ENCODE data around the gene PAIP2.
"Not testable (repeated sequence)": the region's sequence is repeated elsewhere in the genome, so short reads cannot be mapped to it uniquely, and the experiment has no call there.

Gene PAIP2

DNA sequence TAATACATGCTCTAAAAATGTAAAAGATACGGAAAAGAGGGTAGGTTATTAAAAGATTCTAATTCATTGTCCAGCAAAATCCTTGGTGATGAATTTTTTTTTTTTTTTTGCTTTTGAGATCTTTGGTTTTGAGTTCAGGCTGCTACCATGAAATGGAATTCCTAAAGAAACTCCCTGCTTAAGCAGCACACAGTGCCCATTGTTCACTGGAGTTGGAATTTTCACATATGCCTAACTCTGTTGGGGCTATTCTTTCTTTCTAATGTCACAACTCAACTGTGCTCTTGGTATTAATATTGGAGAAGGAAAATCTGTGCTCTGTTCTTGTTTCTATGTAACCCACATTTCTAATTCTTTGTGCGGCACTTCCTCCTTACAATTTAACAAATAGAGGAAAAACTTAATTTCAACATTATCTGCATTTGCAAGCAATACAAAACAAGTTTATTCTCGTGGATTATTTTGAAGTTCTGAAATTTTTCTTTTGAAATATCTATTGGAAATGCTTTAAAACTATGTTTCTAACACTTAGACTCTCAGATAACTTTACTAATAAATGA, 26.5 kb upstream of the PAIP2 start:
- no peak for DNase-seq (ENCODE audit: low read depth)

DNA sequence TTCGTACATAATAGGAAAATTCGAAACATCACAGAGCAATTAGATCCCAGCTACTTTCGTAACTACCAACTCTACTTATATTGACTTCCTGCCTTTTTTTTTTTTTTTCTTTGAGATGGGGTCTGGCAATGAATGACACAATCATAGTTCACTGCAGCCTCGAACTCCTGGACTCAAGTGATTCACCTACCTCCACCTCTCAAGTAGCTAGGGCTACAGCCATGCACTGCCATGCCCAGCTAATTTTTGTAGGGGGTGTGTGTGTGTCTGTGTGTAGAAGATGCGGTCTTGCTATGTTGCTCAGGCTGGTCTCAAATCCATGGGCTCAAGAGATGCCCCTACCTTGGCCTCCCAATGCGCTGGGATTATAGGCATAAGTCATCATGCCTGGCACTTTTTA, 5.8 kb upstream of the PAIP2 start:
- no peak for DNase-seq (ENCODE audit: low read depth)

DNA sequence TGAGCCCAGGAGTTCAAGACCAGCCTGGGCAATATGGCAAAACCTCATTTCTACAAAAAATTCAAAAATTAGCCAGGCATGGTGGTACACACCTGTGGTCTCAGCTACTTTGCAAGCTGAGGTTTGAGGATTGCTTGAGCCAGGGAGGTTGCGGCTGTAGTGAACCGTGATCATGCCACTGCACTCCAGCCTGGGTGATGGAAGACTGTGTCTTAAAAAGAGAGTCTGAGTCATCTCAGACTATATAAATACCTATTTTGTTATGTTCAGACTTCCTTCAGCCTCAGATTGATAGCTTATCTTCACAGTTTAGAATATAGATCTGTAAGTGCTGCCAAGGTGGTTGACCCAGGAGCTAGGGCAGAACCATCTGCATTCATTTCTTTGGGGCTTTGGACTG, 1.6 kb upstream of the PAIP2 start:
- peak; percentile 38 for DNase-seq (ENCODE audit: low read depth)

DNA sequence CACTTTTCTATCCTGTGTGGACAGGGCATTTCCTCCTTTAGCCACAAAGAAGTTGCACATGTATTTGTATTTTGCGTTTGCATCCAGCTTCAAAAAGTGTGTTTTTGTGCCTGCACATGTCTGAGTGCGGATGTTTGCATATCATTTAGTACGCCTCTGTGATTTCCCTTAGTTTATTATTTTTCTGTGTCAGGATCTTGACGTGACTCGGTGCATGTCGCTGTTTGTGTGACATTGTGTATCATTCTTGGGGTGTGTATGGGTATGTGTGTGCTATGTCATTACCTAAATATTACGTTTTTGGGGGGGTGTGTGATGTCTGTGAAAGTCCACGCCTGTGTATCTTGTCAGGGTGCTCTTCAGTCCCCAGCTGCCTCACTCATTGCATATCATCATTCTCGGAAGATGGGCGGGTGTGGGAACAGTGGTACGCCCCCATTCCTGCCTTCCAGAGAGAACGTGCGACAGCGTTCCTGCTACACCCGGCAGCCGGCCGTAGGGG, 416 bp upstream of the PAIP2 start:
- no peak for DNase-seq (ENCODE audit: low read depth)

DNA sequence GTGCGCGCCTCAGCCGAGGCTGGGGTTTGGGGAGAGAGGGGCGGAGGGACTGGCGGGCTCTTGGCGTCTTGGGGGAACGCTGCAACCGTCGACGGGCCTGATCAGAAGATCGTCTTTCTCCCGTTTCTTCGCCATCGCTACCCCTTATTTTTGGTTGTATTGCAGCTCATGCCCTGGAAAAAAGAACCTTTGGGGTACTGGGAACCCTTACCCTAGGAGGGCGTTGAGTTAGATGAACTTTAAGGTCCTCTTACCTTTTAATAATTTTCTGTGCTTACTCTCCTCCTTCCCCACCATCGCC, 719 bp downstream of the PAIP2 start:
- no peak for DNase-seq (ENCODE audit: low read depth)

DNA sequence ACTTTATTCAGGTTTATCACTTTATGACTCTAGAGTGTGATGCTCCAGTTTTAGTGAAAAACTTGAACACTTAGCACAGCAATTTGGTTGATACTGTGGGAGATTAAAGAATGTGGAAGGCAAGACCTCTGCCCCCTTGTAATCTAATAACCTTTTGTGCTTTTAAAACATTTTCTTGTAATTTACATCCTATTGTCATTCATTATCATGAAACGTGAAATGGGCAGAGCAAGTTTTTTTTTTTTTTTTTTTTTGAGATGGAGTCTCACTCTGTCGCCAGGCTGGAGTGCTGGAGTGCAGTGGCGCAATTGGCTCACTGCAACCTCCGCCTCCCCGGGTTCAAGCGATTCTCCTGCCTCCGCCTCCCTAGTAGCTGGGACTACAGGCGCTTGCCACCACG, 1.8 kb downstream of the PAIP2 start:
- DNase-seq (ENCODE audit: low read depth), result no peak

DNA sequence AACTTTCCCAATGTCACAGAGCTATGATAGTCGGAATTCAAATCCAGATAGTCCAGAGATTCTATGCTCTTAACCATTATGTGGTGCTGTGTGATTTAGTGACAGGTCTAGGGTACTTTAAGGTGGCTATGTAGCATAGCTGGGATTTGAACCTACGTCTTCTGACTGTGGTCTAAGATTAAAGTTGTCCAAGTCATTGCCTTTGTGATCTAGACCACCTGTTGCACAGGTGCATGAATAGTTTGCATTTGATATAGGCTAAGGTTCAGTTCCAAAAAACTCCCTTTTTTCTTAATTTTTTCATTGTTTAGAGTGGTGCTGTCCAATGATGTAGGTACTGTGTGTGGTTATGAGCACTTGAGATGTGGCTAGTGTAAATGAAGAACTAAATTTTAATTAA, 2.5 kb downstream of the PAIP2 start:
- DNase-seq (ENCODE audit: low read depth), result no peak

DNA sequence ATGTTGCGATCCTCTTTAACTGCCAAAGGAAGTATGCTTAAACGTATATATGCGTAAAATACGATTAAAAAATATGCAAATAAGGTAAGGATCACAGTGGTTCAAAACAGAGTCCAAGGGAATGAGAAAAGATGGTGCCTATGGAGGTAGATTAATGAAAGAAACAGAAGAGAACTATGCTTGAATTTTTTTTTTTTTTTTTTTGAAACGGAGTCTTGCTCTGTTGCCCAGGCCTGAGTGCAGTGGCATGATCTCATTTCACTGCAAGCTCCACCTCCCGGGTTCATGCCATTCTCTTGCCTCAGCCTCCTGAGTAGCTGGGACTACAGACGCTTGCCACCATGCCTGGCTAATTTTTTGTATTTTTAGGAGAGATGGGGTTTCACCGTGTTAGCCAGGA, 3.8 kb downstream of the PAIP2 start:
- not testable (repeated sequence) for DNase-seq (ENCODE audit: low read depth)

DNA sequence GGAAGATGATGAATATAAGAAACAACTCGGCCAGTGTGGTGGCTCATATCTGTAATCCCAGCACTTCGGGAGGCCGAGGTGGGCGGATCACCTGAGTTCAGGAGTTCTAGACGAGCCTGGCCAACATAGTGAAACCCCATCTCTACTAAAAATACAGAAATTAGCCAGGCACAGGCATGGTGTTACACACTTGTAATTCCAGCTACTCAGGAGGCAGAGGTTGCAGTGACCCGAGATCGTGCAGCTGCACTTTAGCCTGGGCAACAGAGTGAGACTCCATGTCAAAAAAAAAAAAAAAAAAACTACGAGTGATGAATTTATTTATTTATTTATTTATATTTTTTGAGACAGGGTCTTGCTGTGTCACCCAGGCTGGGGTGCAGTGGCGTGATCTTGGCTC, 6.2 kb downstream of the PAIP2 start:
- not testable (repeated sequence) for DNase-seq (ENCODE audit: low read depth)

DNA sequence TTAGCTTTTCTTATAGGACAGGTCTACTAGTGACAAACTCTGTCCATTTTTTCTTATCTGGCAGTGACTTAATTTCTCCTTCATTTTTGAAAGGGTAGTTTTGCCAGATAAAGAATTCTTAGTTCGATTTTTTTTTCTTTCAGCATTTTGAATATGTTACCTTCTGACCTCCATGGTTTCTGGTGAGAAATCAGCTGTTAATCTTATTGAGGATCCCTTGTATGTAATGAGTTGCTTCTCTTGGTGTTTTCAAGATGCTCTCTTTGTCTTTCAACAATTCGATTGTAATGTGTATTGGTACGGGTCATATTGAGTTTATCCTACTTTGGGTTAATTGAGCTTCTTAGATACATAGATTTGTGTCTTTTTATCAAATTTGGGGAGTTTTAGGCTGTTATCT, 12.5 kb downstream of the PAIP2 start:
- no peak for DNase-seq (ENCODE audit: low read depth)

DNA sequence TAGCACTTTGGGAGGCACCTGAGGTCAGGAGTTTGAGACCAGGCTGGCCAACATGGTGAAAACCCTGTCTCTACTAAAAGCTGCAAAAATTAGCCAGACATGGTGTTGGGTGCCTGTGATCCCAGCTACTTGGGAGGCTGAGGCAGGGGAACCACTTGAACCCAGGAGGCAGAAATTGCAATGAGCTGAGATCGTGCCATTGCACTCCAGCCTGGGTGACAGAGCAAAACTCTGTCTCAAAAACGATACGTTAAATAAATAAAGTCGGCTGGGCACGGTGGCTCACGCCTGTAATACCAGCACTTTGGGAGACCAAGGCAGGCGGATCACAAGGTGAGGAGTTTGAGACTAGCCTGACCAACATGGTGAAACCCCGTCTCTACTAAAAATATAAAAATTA, 14.2 kb downstream of the PAIP2 start:
- not testable (repeated sequence) for DNase-seq (ENCODE audit: low read depth)

DNA sequence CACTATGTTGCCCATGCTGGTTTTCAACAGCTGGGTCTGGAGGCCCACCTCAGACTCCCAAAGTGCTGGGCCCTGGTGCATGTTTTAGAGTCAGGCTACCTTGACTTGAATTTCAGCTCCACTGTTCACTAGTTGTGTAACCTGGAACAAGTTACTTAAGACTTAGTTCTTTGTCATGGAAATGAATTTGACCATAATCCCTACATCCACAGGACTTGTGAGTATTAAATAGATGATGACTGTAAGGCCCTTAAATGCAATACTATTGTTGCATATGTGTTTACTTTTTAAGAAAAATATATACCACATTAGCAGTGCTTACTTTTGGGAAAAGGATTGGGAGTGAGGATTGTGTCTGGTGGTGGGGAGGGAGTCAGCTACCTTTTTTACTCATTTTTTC, 16.4 kb downstream of the PAIP2 start:
- DNase-seq (ENCODE audit: low read depth), result peak; percentile 51

DNA sequence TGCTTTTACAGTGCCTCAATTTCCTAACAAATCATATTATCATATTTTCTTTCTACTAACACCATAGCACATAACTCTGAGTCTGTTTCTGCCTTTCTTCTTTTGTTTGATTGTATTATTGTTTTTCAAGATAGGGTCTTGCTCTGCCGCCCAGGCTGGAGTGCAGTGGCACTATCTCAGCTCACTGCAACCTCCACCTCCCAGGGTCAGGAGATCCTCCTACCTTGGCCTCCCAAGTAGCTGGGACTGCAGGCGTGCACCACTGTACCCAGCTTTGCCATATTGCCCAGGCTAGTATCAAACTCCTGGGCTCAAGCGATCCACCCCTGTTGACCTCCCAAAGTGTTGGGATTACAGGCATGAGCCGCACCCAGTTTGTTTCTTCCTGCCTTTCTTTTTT, 18.7 kb downstream of the PAIP2 start:
- no peak for DNase-seq (ENCODE audit: low read depth)

DNA sequence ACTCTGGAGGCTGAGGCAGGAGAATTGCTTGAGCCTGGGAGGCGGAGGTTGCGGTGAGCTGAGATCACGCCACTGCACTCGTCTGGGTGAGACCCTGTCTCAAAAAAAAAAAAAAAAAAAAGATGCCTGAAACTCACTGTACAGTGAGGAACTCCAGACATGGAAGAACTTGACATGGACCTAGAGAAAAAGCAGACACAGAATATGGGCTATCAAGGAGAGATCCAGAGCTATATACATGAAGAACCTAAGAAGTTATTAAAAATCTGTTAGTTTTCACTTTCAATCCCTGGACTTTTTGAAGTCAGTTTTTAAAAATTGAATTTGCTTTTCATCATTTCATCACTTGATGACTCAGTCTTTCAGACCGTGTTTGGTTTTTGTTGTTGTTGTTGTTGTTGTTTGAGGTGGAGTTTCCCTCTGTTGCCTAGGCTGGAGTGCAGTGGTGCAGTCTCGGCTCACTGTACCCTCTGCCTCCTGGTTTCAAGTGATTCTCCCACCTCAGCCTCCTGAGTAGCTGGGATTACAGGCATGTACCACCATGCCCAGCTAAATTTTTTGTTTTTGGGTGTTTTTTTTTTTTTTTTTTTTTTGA, 20.3 kb downstream of the PAIP2 start:
- peak; percentile 20 for DNase-seq (ENCODE audit: low read depth)

DNA sequence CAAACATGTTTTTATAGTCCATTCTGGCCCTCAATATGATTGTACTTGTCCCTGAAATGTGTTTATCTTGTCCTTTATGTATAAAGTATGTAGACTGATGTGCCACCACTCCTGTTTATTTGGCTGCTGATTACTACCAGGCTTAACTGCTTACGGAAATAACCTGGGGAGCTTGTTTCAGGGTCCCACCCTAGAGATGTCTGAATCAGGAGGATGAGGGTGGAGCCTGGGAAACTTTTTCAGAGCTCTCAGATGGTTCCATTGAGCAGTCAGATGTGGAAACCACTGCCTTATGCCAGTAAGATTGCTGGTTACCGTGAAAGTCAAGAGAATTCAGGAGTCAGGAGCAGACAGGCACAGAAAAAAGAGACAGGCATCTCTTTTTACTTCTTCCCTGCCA, 22.3 kb downstream of the PAIP2 start:
- DNase-seq (ENCODE audit: low read depth), result peak; percentile 30

DNA sequence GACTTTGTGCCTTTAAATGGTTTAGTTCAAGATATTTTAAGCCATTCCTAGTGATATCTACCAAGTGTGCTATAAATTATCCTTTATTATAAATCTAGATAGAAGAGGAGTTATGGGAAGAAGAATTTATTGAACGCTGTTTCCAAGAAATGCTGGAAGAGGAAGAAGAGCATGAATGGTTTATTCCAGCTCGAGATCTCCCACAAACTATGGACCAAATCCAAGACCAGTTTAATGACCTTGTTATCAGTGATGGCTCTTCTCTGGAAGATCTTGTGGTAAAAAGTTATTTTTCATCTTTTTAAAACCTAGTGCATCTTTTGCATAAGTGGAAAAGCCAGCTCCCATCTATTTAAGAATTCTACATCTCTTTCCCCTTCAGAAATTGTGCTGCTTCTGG, 22.8 kb downstream of the PAIP2 start:
- DNase-seq (ENCODE audit: low read depth), result peak; percentile 65

DNA sequence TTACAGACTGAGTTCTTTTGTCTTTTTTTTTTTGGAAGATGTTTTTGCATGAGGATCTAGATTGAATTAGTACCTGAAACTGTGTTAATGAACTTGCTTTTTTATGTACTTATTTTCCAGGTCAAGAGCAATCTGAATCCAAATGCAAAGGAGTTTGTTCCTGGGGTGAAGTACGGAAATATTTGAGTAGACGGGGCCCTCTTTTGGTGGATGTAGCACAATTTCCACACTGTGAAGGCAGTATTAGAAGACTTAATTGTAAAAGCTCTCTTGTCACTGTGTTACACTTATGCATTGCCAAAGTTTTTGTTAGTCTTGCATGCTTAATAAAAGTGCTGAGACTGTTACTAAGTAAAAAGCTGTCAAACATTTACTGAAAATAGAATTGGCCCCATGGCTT, 27.0 kb downstream of the PAIP2 start:
- peak; percentile 13 for DNase-seq (ENCODE audit: low read depth)

DNA sequence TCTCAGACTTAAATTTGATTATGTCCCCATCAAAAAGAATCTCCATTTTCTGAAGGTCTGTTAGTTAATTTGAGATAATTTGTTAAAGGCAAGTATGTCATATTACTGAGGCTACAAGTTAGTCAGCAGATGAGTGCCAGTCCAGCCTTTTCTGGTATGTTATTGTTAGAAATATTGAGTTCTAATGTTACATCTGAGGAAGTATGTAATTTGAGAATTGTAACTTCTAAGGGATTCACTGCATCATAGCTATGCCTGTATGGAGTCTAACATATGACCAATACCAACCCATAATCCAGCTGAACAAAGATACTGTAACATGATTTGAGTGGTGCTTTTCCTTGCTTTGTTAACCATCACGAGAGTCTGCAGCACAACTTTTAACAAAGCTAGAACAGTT, 27.5 kb downstream of the PAIP2 start:
- DNase-seq (ENCODE audit: low read depth), result no peak

DNA sequence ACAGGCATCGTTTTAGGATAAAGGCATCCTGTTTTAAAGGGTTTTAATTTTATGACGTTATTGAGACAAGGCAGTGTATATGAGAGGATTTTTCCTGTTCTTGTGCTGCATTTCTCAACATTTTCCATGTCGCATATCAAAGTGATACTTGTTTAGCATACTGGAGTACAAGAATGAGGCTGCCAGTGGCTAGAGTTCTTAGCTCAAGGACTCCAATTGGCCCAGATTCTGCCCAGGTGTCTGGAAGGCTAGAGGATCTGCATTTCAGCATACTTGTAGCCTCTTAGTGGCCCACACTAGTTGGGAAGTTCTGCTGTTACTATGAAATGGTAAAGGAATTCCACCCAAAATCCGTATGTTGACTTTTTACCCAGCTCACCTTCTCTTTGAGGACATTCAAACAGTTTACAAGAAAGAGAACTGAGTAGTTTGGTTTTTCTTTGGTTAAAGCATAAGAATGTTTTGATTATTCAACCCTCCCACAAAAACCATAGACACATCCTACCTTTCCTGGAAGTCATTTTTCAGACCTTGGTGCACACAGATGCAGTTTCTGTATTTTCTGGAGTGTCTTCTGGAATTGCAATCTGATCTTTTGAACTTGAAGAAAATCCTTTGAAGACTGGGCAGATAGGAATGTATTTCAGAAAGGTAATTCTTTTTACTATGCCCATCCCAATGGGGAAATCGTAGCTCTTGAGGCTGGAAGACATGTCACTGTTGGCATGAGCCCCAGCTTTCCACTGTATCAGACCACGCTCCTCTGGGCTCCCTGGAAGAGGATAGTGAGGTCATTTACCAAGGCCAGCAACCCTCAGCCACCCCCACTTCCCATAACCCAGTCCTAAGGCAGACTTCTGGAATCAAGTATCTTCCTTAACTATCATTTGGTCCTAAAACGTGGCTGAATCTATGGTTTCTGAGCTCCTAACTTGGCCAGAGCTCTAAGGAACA, 30.1 kb downstream of the PAIP2 start:
- peak; percentile 53 for DNase-seq (ENCODE audit: low read depth)

DNA sequence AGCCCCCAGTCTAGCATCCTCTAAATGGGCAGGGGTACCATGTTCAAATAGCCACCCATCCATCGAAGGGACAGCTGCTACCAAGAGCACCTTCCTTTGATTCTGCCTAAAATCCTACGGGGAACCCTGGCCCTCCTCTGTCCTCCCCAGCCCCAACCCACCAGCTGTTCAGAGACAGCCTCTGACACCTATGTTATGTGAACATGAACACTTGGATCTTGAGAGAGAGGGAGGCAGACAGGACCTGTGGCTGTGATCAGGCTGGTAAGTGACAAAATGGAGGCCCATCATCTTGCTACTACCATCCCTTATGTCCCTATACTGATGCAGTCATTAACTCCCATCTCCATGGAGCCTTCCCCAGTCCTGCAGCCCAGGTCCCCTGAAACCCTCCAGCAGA, 33.3 kb downstream of the PAIP2 start:
- DNase-seq (ENCODE audit: low read depth), result no peak

DNA sequence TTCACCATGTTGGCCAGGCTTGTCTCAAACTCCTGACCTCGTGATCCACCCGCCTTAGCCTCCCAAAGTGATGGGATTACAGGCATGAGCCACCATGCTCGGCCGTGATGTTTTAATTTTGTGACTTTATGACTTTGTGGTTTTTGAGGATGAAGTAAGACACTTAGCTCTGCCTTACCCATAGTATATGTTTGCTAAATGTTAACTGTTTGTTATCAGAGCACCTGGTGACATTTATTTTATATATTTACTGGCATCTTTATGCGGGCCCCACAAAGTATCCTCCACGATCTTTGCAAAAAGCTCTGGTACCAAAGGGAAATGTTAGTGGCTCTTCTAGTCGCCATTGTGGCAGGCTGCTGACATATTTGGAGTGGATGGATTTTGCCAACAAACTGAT, 34.7 kb downstream of the PAIP2 start:
- DNase-seq (ENCODE audit: low read depth), result no peak

DNA sequence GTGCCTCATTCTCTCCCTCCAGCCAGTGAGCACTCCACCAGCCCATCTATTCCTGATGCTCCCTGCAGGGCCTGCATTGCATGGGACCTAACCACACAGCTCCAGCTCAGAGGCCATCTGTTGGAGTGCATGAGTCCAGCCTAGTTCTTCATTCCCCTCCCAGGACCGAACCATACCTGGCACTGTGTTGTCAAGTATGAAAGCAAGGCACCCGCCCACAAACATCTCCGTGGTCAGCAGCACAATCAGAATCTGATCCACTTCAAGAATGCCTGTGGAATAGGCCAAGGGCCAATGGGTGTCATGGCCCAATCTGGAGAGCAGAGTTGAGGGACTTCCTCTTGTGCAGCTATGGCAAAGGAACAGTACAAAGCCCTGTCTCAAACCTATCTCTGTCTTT, 35.6 kb downstream of the PAIP2 start:
- no peak for DNase-seq (ENCODE audit: low read depth)

DNA sequence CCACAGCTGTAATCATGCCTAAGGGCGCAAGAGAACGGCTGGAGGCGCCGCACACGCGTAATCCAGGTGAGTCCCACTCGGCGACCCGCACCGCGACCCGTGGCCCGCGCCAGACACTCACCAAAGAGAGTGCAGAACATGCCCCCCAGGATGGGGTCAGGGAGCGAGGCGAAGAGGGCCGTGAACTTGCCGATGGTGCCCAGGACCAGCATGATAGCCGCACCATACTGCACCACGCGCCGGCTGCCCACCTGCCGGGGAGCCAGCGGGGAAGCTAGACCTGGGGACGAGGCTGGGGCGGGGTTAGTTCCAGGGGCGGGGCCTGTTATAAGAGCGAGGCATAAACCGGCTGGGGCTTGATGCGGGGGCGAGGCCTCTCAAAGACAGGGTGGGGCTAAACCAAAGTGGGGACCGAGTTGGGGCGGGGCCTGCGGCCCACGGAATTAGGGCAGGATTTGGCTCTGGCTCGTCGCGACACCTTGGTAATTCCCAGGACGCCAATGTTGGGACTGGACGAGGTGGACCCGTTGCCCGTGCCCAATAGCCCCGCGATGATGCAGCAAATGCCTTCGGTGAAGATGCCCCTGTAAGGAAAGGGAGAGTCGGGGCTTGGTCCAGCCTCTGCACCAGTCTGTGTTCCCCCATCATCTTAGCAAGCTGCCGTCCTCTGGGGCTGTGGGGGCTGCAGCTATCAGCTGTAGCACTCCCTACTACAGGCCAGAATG, 36.6 kb downstream of the PAIP2 start:
- DNase-seq (ENCODE audit: low read depth), result no peak
